Stimulated activated naive B cell treated with anti-CD40 and anti-IgM and Interleukin-4, amounts not matched to agents 10 μg/mL and 1 μg/mL and 100 μg/mL, for 72 hours (primary cell): ENCODE measurements around the gene COX6A1.
A peak's percentile ranks its signal among the peaks of the same experiment; 100 is the strongest.
"Not testable (repeated sequence)": the region's sequence is repeated elsewhere in the genome, so short reads cannot be mapped to it uniquely, and the experiment has no call there.

Source experiments
- ATAC-seq, 2 donors: fragments of 150-1000 bp; cut with Tn5 transposase; replicated peaks; 2 replicates each; pipeline ENCODE4 v1.10.0; 2021; ENCODE audit warnings: moderate library complexity in 1 of 2
- DNase-seq: peaks from one replicate; pipeline ENCODE4 v3.0.0; 2021
- H3K27ac Mint-ChIP-seq: one replicate; pipeline ENCODE4 v1.8.0; 2022; ENCODE audit warnings: mild to moderate bottlenecking, mixed read lengths
- H3K27me3 Mint-ChIP-seq, 2 donors: one replicate each; pipeline ENCODE4 v1.8.0; 2022; ENCODE audit warnings: mixed read lengths in 2 of 2
- H3K36me3 Mint-ChIP-seq, 2 donors: one replicate each; pipeline ENCODE4 v1.8.0; 2022; ENCODE audit warnings: mixed read lengths in 2 of 2, mild to moderate bottlenecking in 1 of 2
- H3K4me1 Mint-ChIP-seq, 2 donors: one replicate each; pipeline ENCODE4 v1.8.0; 2022; ENCODE audit warnings: mixed read lengths in 2 of 2, mild to moderate bottlenecking in 1 of 2
- H3K4me3 Mint-ChIP-seq, 2 donors: one replicate each; pipeline ENCODE4 v1.8.0; 2022; ENCODE audit warnings: mild to moderate bottlenecking in 2 of 2, mixed read lengths in 2 of 2, moderate library complexity in 1 of 2
- H3K9me3 Mint-ChIP-seq, 2 donors: one replicate each; pipeline ENCODE4 v1.8.0; 2022; ENCODE audit warnings: mixed read lengths in 2 of 2, mild to moderate bottlenecking in 1 of 2

Gene COX6A1

GRCh38 chr12:120485961-120486881, 48.3 kb downstream of the COX6A1 start:
- H3K9me3 Mint-ChIP-seq, result no peaks in the 10 kb centered on the region
- no peak overlapping the region for H3K4me3 Mint-ChIP-seq
- DNase-seq (no peak), ATAC-seq (peak in 1 of 2 donors; percentile 10)
- peaks cover 0 to 14% of the 10 kb centered on the region in 2 donors for H3K4me1 Mint-ChIP-seq
- no peaks in the 10 kb centered on the region for H3K27me3 Mint-ChIP-seq
- no peak overlapping the region for H3K27ac Mint-ChIP-seq
- peaks cover 6 to 22% of the 10 kb centered on the region in 2 donors for H3K36me3 Mint-ChIP-seq

DNA sequence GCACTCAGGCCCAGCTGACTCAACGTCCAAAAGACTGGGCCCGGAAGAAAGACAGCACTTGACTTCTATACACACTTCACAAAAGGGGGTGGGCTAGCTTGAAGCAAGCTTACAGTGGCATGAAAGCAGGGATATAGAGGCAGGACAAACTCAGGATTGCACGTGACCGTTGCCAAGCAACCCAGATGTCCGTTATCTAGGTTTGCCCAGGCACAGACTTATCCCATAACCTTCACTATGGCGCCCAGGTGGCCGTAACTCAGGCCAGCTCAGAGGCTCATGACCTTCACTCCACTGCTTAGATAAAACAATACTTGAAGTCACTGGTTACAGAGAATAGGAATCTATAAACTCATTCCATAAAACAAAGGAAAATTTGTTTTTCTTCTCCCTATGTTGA, 49.6 kb downstream of the COX6A1 start:
- not testable (repeated sequence) for H3K27ac Mint-ChIP-seq, ATAC-seq, H3K9me3 Mint-ChIP-seq, H3K27me3 Mint-ChIP-seq, H3K4me3 Mint-ChIP-seq, DNase-seq
- Mint-ChIP-seq H3K4me1 (peaks cover 0 to 14% of the 10 kb centered on the region in 2 donors), H3K36me3 (peaks cover 6 to 26% of the 10 kb centered on the region in 2 donors)

DNA sequence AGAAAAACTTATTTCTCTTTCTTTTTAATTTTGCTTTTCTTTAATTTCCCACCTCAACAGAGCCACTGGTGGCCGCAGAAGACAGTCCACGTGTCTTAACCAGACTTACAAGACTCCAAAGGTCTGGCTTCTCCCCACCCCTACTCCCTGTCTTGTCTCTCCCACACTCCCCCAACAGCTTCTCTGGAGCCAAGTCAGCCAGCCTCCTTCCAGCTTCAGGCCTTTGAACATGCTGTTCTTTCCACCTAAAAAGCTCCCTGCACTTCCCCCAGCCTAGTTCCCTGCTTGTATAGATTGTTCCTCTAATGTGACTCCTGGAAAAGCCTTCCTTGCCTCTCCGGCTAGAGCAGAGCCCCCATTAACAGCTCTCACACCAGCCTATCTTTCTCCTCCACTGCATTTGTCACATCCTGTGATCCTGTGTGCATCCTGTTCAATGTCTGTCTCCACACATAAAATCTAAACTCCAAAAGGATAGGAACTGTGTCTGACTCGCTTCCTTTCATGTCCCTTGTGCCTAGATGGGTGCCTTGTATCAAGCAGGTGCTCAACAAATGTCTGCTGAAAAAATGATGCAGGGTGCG, 50.2 kb downstream of the COX6A1 start:
- DNase-seq, result no peak
- peaks cover 0 to 14% of the 10 kb centered on the region in 2 donors for H3K4me1 Mint-ChIP-seq
- peaks cover 6 to 26% of the 10 kb centered on the region in 2 donors for H3K36me3 Mint-ChIP-seq
- no peak for ATAC-seq
- H3K27ac Mint-ChIP-seq, result peak overlapping the region; percentile 52
- no peaks in the 10 kb centered on the region for H3K27me3 Mint-ChIP-seq
- no peak overlapping the region for H3K4me3 Mint-ChIP-seq
- H3K9me3 Mint-ChIP-seq, result no peaks in the 10 kb centered on the region

DNA sequence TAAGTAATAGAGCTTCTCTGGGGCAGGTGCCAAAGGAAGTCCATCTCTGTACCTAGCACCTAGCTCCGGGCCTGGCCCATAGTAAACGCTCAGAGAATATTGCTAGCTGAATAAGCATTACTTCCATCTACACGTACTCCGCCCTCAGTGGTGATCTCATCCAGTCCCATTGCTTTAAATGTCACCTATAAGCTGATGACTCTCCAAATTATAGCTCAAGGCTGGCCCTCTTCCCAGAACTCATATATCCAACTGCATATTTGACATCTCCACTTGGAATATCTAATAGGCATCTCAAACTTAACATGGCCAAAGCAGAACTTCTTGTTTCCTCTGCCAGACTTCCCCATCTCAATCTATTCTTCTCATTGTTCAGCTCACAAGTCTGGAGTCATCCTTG, 51.1 kb downstream of the COX6A1 start:
- DNase-seq (no peak), ATAC-seq (no peak)
- Mint-ChIP-seq H3K27ac (no peak overlapping the region), H3K27me3 (no peaks in the 10 kb centered on the region), H3K4me3 (no peak overlapping the region), H3K36me3 (peaks cover 4 to 23% of the 10 kb centered on the region in 2 donors), H3K9me3 (no peaks in the 10 kb centered on the region), H3K4me1 (peaks cover 0 to 10% of the 10 kb centered on the region in 2 donors)

DNA sequence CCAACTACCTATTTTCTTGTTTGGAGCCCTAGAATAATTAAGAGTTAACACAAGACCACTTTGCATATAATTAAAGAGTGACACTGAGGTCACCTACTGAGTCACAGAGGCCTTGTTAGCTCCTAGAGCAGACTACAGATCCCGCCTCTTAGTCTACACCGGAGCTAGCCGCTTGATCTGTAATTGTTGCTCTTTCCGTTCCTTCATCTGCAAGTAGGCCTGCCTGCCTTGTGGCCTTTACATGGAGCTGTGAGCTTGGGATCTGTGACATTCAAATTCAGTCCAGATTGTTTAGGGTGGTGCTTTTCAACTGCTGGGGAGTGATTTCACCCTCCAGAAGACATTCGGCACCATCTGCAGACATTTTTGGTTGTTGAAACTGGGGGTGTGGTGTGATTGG, 52.4 kb downstream of the COX6A1 start:
- no peak overlapping the region for H3K4me3 Mint-ChIP-seq
- no peak for DNase-seq
- peaks cover 4 to 21% of the 10 kb centered on the region in 2 donors for H3K36me3 Mint-ChIP-seq
- H3K4me1 Mint-ChIP-seq, result peaks cover 9 to 15% of the 10 kb centered on the region in 2 donors
- H3K27me3 Mint-ChIP-seq, result no peaks in the 10 kb centered on the region
- H3K27ac Mint-ChIP-seq, result peak overlapping the region; percentile 22
- H3K9me3 Mint-ChIP-seq, result no peaks in the 10 kb centered on the region
- ATAC-seq, result no peak
